ENCODE data around the gene TOMM5. TPM values are rescaled to one million over a fixed set of nuclear protein-coding genes. Genes with fewer than 3 reads are reported as not detected.

Gene TOMM5
- total and polyA plus RNA-seq, 3 donors from 2014 or later, result 96.5 to 126 (median 113) TPM

- no peaks in the 10 kb centered on the region for H3K9me3 ChIP-seq
- no peaks in the 10 kb centered on the region for H3K27me3 ChIP-seq
- TF ChIP-seq, protein P1, sequence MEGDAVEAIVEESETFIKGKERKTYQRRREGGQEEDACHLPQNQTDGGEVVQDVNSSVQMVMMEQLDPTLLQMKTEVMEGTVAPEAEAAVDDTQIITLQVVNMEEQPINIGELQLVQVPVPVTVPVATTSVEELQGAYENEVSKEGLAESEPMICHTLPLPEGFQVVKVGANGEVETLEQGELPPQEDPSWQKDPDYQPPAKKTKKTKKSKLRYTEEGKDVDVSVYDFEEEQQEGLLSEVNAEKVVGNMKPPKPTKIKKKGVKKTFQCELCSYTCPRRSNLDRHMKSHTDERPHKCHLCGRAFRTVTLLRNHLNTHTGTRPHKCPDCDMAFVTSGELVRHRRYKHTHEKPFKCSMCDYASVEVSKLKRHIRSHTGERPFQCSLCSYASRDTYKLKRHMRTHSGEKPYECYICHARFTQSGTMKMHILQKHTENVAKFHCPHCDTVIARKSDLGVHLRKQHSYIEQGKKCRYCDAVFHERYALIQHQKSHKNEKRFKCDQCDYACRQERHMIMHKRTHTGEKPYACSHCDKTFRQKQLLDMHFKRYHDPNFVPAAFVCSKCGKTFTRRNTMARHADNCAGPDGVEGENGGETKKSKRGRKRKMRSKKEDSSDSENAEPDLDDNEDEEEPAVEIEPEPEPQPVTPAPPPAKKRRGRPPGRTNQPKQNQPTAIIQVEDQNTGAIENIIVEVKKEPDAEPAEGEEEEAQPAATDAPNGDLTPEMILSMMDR (IDR thresholded peaks at IDR 0.05), result no peak
- TF ChIP-seq POLR2A (IDR thresholded peaks at IDR 0.05), result no peak
- 96 to 98% methylated on average over 6 of the region's 6 CpGs for WGBS, 2 donors
- H3K27ac ChIP-seq, result no peak overlapping the region
- DNase-seq, result no peak
- no peaks in the 10 kb centered on the region for H3K36me3 ChIP-seq (ENCODE audit: low read depth, missing control alignments)
- intact Hi-C loops (cut with DNase I; ENCODE audit: low total_unique reads), result no loop called here
- H3K4me1 ChIP-seq, result no peaks in the 10 kb centered on the region
- no peak overlapping the region for H3K4me3 ChIP-seq
Measured at GRCh38 chr9:37542488-37542887, 49.9 kb downstream of the TOMM5 start.

DNA sequence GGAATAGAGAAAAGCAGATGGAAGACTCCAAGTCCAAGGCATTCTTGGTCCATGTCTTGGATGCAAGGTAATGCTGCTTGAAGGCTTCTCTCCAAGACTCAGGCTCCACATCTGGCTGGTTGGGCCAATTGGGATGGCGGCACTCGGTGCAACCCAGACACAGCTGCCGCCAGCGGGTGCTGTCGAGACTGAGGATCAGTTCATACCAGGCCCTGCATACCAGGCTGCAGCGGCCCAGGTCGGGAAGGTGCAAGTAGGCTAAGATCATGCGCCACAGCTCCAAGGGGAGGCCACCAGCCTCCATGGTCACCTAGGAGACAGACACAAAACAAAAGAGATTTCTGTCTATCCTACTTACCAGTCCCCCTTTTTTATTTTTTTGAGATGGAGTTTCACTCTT lies 50.9 kb downstream of the TOMM5 start:
- H3K9me3 ChIP-seq, result no peaks in the 10 kb centered on the region
- intact Hi-C loops (cut with DNase I; ENCODE audit: low total_unique reads), result no loop called here
- DNase-seq, result no peak
- no peaks in the 10 kb centered on the region for H3K4me1 ChIP-seq
- no peaks in the 10 kb centered on the region for H3K27me3 ChIP-seq
- no peaks in the 10 kb centered on the region for H3K36me3 ChIP-seq (ENCODE audit: low read depth, missing control alignments)
- no peak for TF ChIP-seq POLR2A (IDR thresholded peaks at IDR 0.05)
- TF ChIP-seq, protein P1 (IDR thresholded peaks at IDR 0.05), result no peak
- no peak overlapping the region for H3K4me3 ChIP-seq
- WGBS, 2 donors, result 96% methylated on average over 5 to 8 of the region's 8 CpGs
- no peak overlapping the region for H3K27ac ChIP-seq

DNA sequence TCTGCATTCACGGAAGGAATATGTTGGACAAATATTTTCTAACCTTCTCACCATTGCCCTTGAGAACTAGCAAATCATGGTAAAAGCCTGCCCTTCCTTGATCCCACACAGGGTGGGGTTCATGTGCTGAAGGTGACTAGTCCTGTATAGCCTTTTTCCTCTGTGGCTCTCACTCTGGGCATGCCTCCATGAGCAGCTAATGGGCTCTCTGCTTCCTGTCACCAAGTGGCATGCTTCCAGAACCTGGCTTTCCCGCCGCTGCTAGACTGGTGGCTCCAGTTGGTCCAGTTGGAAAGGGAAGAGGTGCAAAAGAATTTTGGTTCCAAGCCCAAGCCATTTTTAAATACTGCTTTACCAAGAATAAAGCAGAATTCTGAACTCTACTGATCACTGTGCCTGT lies 51.8 kb downstream of the TOMM5 start:
- Histone ChIP-seq H3K27ac (no peak overlapping the region), H3K4me1 (no peaks in the 10 kb centered on the region), H3K4me3 (no peak overlapping the region), H3K36me3 (ENCODE audit: low read depth, missing control alignments) (no peaks in the 10 kb centered on the region), H3K9me3 (no peaks in the 10 kb centered on the region), H3K27me3 (no peaks in the 10 kb centered on the region)
- intact Hi-C loops (cut with DNase I; ENCODE audit: low total_unique reads), result no loop called here
- no peak for DNase-seq
- TF ChIP-seq, protein P1 (IDR thresholded peaks at IDR 0.05), result no peak
- TF ChIP-seq POLR2A (IDR thresholded peaks at IDR 0.05), result no peak
- WGBS, 2 donors, result 90 to 93% methylated on average over 3 of the region's 3 CpGs

GRCh38 chr9:37539634-37540033 lies 52.8 kb downstream of the TOMM5 start:
- Histone ChIP-seq H3K36me3 (ENCODE audit: low read depth, missing control alignments) (no peaks in the 10 kb centered on the region), H3K27ac (no peak overlapping the region), H3K27me3 (no peaks in the 10 kb centered on the region), H3K4me1 (no peaks in the 10 kb centered on the region), H3K4me3 (no peak overlapping the region), H3K9me3 (no peaks in the 10 kb centered on the region)
- no peak for DNase-seq
- intact Hi-C loops (cut with DNase I; ENCODE audit: low total_unique reads), result no loop called here
- TF ChIP-seq, protein P1 (IDR thresholded peaks at IDR 0.05), result no peak
- no peak for TF ChIP-seq POLR2A (IDR thresholded peaks at IDR 0.05)

Other genes with a start within 250 kb of the TOMM5 start
- 100 to 1,000 TPM; 195 to 262 TPM for gene GRHPR, start 169.9 kb downstream of the TOMM5 start, total RNA-seq
- gene GRHPR, start 169.9 kb downstream of the TOMM5 start, polyA plus RNA-seq (ENCODE audit: insufficient read depth, low read depth, low replicate concordance), result 130 TPM
- 10 to 100 TPM; 28.4 to 33.8 TPM for gene ZBTB5, start 127.1 kb downstream of the TOMM5 start, total RNA-seq
- gene ZBTB5, start 127.1 kb downstream of the TOMM5 start, polyA plus RNA-seq (ENCODE audit: insufficient read depth, low read depth, low replicate concordance), result 20.4 TPM
- 10 to 100 TPM; 18.6 to 23.8 TPM for gene POLR1E, start 106.6 kb downstream of the TOMM5 start, total RNA-seq
- 20.6 TPM for gene POLR1E, start 106.6 kb downstream of the TOMM5 start, polyA plus RNA-seq (ENCODE audit: insufficient read depth, low read depth, low replicate concordance)
- gene FBXO10, start 16.2 kb downstream of the TOMM5 start, total RNA-seq, result 10 to 100 TPM; 28.3 to 31.7 TPM
- 28.7 TPM for gene FBXO10, start 16.2 kb downstream of the TOMM5 start, polyA plus RNA-seq (ENCODE audit: insufficient read depth, low read depth, low replicate concordance)
- gene FRMPD1, start 58.4 kb upstream of the TOMM5 start, total RNA-seq, result 10 to 100 TPM; 48.0 to 67.3 TPM
- gene FRMPD1, start 58.4 kb upstream of the TOMM5 start, polyA plus RNA-seq (ENCODE audit: insufficient read depth, low read depth, low replicate concordance), result 15.9 TPM
- 10 to 100 TPM in 1 of 2 donors, 1 to 10 TPM in 1; 5.8 to 10.9 TPM for gene TRMT10B, start 161.2 kb upstream of the TOMM5 start, total RNA-seq
- gene TRMT10B, start 161.2 kb upstream of the TOMM5 start, polyA plus RNA-seq (ENCODE audit: insufficient read depth, low read depth, low replicate concordance), result 4.9 TPM
- gene EXOSC3, start 192.5 kb upstream of the TOMM5 start, total RNA-seq, result 10 to 100 TPM; 74.3 to 78.4 TPM
- gene EXOSC3, start 192.5 kb upstream of the TOMM5 start, polyA plus RNA-seq (ENCODE audit: insufficient read depth, low read depth, low replicate concordance), result 75.6 TPM
- gene DCAF10, start 208.2 kb upstream of the TOMM5 start, total RNA-seq, result 10 to 100 TPM; 77.3 to 77.9 TPM
- gene DCAF10, start 208.2 kb upstream of the TOMM5 start, polyA plus RNA-seq (ENCODE audit: insufficient read depth, low read depth, low replicate concordance), result 104 TPM

Data from testis (tissue), 3 donors.